GM23338 (cell line): Measurements from ENCODE around the gene LIX1L. TPM values are rescaled to one million over a fixed set of nuclear protein-coding genes. Genes with fewer than 3 reads are reported as not detected.

Experiments
- ATAC-seq: fragments of 200-7000 bp; cut with Tn5 transposase; 3 replicates; pipeline ENCODE4 v1.9.1; 2020
- DNase-seq: peaks from one replicate; pipeline ENCODE4 v3.0.0-alpha.2; 2015; ENCODE audit warnings: low spot score
- H2AFZ ChIP-seq: fragments of 200-600 bp; sonication (generic); 2 replicates; pipeline ENCODE4 v1.8.0; 2016; ENCODE audit warnings: antibody characterized with exemption, mild to moderate bottlenecking, moderate library complexity
- H3F3A ChIP-seq: fragments of 200-600 bp; sonication (generic); replicated peaks from 2 replicates; pipeline ENCODE4 v1.8.0; 2017; ENCODE audit warnings: antibody characterized with exemption, mixed run types, low read depth
- H3K27ac ChIP-seq: fragments of 200-600 bp; sonication (generic); 2 replicates; pipeline ENCODE4 v1.6.1; 2016; ENCODE audit warnings: low read depth
- H3K27me3 ChIP-seq: fragments of 200-600 bp; sonication (generic); 2 replicates; pipeline ENCODE4 v1.8.0; 2016; ENCODE audit warnings: mild to moderate bottlenecking, mixed run types, moderate library complexity; ENCODE audit not compliant: insufficient read depth
- H3K36me3 ChIP-seq: fragments of 200-600 bp; sonication (generic); 2 replicates; pipeline ENCODE4 v1.8.0; 2016; ENCODE audit warnings: mild to moderate bottlenecking; ENCODE audit not compliant: insufficient read depth
- H3K4me1 ChIP-seq: fragments of 200-600 bp; sonication (generic); 2 replicates; pipeline ENCODE4 v1.8.0; 2016; ENCODE audit warnings: mild to moderate bottlenecking, moderate library complexity; ENCODE audit not compliant: insufficient read depth
- H3K4me2 ChIP-seq: fragments of 200-600 bp; sonication (generic); 2 replicates; pipeline ENCODE4 v1.7.1; 2017; ENCODE audit warnings: mixed run types
- H3K4me3 ChIP-seq: fragments of 200-600 bp; sonication (generic); 2 replicates; pipeline ENCODE4 v1.6.1; 2016; ENCODE audit warnings: mixed run types
- H3K79me2 ChIP-seq: fragments of 200-600 bp; sonication (generic); replicated peaks from 2 replicates; pipeline ENCODE4 v1.8.0; 2017; ENCODE audit warnings: mild to moderate bottlenecking; ENCODE audit not compliant: insufficient read depth
- H3K9me2 ChIP-seq: fragments of 200-600 bp; sonication (generic); 2 replicates; pipeline ENCODE4 v1.8.0; 2017; ENCODE audit not compliant: insufficient read depth
- H4K20me1 ChIP-seq: fragments of 200-600 bp; sonication (generic); replicated peaks from 2 replicates; pipeline ENCODE4 v1.8.0; 2017; ENCODE audit warnings: mild to moderate bottlenecking; ENCODE audit not compliant: insufficient read depth
- H3K27ac Mint-ChIP-seq: 2 replicates; pipeline ENCODE4 v1.8.0; 2020; ENCODE audit warnings: inconsistent platforms, mild to moderate bottlenecking, moderate library complexity, mixed read lengths
- H3K27me3 Mint-ChIP-seq: 3 replicates; pipeline ENCODE4 v1.8.0; 2022; ENCODE audit warnings: low read depth, mild to moderate bottlenecking, moderate library complexity, mixed read lengths, inconsistent platforms; ENCODE audit not compliant: insufficient read depth, poor library complexity
- H3K36me3 Mint-ChIP-seq: 3 replicates; pipeline ENCODE4 v1.8.0; 2021; ENCODE audit warnings: low read depth, mild to moderate bottlenecking, inconsistent platforms, moderate library complexity, mixed read lengths
- H3K4me1 Mint-ChIP-seq: 3 replicates; pipeline ENCODE4 v1.8.0; 2020; ENCODE audit warnings: mild to moderate bottlenecking, inconsistent platforms, mixed read lengths
- H3K4me3 Mint-ChIP-seq: 3 replicates; pipeline ENCODE4 v1.8.0; 2021; ENCODE audit warnings: moderate library complexity, mild to moderate bottlenecking, inconsistent platforms, mixed read lengths
- H3K9me3 Mint-ChIP-seq: 3 replicates; pipeline ENCODE4 v1.8.0; 2020; ENCODE audit warnings: moderate library complexity, mild to moderate bottlenecking, inconsistent platforms, mixed read lengths
- CREB1 ChIP-seq: fragments of 250-450 bp; sonication (Bioruptor Pico); IDR thresholded peaks from 2 replicates; pipeline ENCODE4 v1.5.0; 2020; ENCODE audit warnings: low read depth, mild to moderate bottlenecking, moderate library complexity
- EZH2 ChIP-seq: fragments of 200-600 bp; sonication (generic); IDR thresholded peaks from one replicate; pipeline ENCODE4 v1.8.0; 2017; ENCODE audit warnings: antibody characterized with exemption, mild to moderate bottlenecking, low read depth; ENCODE audit not compliant: unreplicated experiment
- EZH2phosphoT487 ChIP-seq: fragments of 200-600 bp; sonication (generic); IDR thresholded peaks from one replicate; pipeline ENCODE4 v1.8.1; 2018; ENCODE audit warnings: antibody characterized with exemption; ENCODE audit not compliant: unreplicated experiment
- JUNB ChIP-seq: IDR thresholded peaks from one replicate; pipeline ENCODE4 v1.6.1; 2016; ENCODE audit warnings: antibody characterized with exemption; ENCODE audit not compliant: unreplicated experiment
- NANOG ChIP-seq: IDR thresholded peaks from 2 replicates; pipeline ENCODE4 v1.6.1; 2016; ENCODE audit warnings: antibody characterized with exemption, borderline replicate concordance
- POLR2AphosphoS5 ChIP-seq: IDR thresholded peaks from 2 replicates; pipeline ENCODE4 v1.6.1; 2016; ENCODE audit warnings: antibody characterized with exemption, low read depth
- STAT1 ChIP-seq: IDR thresholded peaks from one replicate; pipeline ENCODE4 v1.6.1; 2016; ENCODE audit warnings: antibody characterized with exemption; ENCODE audit not compliant: unreplicated experiment
- ZNF114 ChIP-seq: fragments of 250-450 bp; sonication (Bioruptor Pico); IDR thresholded peaks from 2 replicates; pipeline ENCODE4 v1.5.0; 2020; ENCODE audit warnings: mild to moderate bottlenecking, moderate library complexity
- ZNF331 ChIP-seq: fragments of 250-450 bp; sonication (Bioruptor Pico); IDR thresholded peaks from 2 replicates; pipeline ENCODE4 v1.5.0; 2020; ENCODE audit warnings: low read depth, mild to moderate bottlenecking, moderate library complexity
- polyA plus RNA-seq: library from polyadenylated mRNA; unstranded; fragments of >200 nt; fragmentation: Nextera tagmentation; extraction: Ambion mirVana; gene quantifications from 2 replicates; pipeline ENCODE4 v1.2.1, GENCODE V29; 2016
- total RNA-seq: library from RNA; depleted of rRNA; stranded (reverse); fragments of >200 nt; shearing (Covaris generic); gene quantifications from 2 replicates; pipeline ENCODE4 v1.2.3, GENCODE V29; 2014
- TF ChIP-seq, protein P1 (sequence below): fragments of 250-450 bp; sonication (Bioruptor Pico); IDR thresholded peaks from 2 replicates; pipeline ENCODE4 v1.5.0; 2020; ENCODE audit warnings: mild to moderate bottlenecking, moderate library complexity
- TF ChIP-seq, protein P2 (sequence below): IDR thresholded peaks from one replicate; pipeline ENCODE4 v1.6.1; 2018; ENCODE audit warnings: antibody characterized with exemption; ENCODE audit not compliant: unreplicated experiment
- TF ChIP-seq, protein P3 (sequence below), 2 experiments: fragments of 200-600 bp in 1 of 2; sonication (generic) in 1 of 2; conservative IDR thresholded peaks; 2 replicates each; pipeline versions ENCODE4 v1.5.1 to v1.6.1; 2016 to 2017; ENCODE audit warnings: antibody characterized with exemption in 2 of 2, low read depth in 2 of 2, mild to moderate bottlenecking in 2 of 2, moderate library complexity in 1 of 2
- TF ChIP-seq, protein P4 (sequence below): IDR thresholded peaks from 2 replicates; pipeline ENCODE4 v1.6.1; 2016; ENCODE audit warnings: antibody characterized with exemption

LIX1L gene
- total and polyA plus RNA-seq, 2 experiments from 2014 or later = 0.76 to 2.6 TPM

DNA sequence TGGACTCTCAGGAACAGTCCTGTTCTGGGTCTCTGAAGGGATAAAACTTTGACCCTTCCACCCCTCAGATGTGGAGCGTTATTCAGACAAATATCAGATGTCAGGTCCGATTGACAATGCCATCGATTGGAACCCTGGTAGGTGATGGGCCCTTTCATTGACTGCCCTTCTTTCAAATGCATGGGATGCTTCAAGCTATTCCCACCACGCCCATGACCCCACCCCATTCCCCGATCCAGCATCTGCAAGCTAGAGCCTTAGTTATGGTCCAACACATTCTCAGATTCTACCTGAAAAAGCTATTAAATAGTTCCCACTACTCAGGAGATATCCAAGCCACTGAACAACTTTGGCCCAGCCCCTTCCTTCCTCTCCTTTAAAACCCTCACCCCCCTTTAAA, 19.2 kb upstream of the LIX1L start:
- no peaks in the 10 kb centered on the region for H3K9me3 Mint-ChIP-seq
- Histone ChIP-seq H4K20me1 (no peaks in the 10 kb centered on the region), H2AFZ (peak overlapping the region; percentile 69; the same call in 1 of the 2 replicates), H3F3A (no peaks in the 10 kb centered on the region), H3K9me2 (no peaks in the 10 kb centered on the region), H3K27ac (no peak overlapping the region), H3K4me2 (peak overlapping the region; percentile 64), H3K79me2 (no peaks in the 10 kb centered on the region), H3K27me3 (no peaks in the 10 kb centered on the region), H3K4me1 (peaks cover 17% of the 10 kb centered on the region), H3K36me3 (no peaks in the 10 kb centered on the region), H3K4me3 (peak overlapping the region; percentile 27)
- H3K27me3 Mint-ChIP-seq = peaks cover 2% of the 10 kb centered on the region
- ATAC-seq (no peak), DNase-seq (no peak)
- H3K4me3 Mint-ChIP-seq = peak overlapping the region; percentile 6; the same call in 1 of the 3 replicates
- no peaks in the 10 kb centered on the region for H3K36me3 Mint-ChIP-seq
- H3K27ac Mint-ChIP-seq = no peak overlapping the region
- TF ChIP-seq ZNF331 (CRISPR knock-in tag) (no peak), EZH2 (no peak), NANOG (no peak), STAT1 (no peak), POLR2AphosphoS5 (no peak), JUNB (no peak), EZH2phosphoT487 (no peak), ZNF114 (CRISPR knock-in tag) (no peak), CREB1 (CRISPR knock-in tag) (no peak)
- TF ChIP-seq, protein P1, sequence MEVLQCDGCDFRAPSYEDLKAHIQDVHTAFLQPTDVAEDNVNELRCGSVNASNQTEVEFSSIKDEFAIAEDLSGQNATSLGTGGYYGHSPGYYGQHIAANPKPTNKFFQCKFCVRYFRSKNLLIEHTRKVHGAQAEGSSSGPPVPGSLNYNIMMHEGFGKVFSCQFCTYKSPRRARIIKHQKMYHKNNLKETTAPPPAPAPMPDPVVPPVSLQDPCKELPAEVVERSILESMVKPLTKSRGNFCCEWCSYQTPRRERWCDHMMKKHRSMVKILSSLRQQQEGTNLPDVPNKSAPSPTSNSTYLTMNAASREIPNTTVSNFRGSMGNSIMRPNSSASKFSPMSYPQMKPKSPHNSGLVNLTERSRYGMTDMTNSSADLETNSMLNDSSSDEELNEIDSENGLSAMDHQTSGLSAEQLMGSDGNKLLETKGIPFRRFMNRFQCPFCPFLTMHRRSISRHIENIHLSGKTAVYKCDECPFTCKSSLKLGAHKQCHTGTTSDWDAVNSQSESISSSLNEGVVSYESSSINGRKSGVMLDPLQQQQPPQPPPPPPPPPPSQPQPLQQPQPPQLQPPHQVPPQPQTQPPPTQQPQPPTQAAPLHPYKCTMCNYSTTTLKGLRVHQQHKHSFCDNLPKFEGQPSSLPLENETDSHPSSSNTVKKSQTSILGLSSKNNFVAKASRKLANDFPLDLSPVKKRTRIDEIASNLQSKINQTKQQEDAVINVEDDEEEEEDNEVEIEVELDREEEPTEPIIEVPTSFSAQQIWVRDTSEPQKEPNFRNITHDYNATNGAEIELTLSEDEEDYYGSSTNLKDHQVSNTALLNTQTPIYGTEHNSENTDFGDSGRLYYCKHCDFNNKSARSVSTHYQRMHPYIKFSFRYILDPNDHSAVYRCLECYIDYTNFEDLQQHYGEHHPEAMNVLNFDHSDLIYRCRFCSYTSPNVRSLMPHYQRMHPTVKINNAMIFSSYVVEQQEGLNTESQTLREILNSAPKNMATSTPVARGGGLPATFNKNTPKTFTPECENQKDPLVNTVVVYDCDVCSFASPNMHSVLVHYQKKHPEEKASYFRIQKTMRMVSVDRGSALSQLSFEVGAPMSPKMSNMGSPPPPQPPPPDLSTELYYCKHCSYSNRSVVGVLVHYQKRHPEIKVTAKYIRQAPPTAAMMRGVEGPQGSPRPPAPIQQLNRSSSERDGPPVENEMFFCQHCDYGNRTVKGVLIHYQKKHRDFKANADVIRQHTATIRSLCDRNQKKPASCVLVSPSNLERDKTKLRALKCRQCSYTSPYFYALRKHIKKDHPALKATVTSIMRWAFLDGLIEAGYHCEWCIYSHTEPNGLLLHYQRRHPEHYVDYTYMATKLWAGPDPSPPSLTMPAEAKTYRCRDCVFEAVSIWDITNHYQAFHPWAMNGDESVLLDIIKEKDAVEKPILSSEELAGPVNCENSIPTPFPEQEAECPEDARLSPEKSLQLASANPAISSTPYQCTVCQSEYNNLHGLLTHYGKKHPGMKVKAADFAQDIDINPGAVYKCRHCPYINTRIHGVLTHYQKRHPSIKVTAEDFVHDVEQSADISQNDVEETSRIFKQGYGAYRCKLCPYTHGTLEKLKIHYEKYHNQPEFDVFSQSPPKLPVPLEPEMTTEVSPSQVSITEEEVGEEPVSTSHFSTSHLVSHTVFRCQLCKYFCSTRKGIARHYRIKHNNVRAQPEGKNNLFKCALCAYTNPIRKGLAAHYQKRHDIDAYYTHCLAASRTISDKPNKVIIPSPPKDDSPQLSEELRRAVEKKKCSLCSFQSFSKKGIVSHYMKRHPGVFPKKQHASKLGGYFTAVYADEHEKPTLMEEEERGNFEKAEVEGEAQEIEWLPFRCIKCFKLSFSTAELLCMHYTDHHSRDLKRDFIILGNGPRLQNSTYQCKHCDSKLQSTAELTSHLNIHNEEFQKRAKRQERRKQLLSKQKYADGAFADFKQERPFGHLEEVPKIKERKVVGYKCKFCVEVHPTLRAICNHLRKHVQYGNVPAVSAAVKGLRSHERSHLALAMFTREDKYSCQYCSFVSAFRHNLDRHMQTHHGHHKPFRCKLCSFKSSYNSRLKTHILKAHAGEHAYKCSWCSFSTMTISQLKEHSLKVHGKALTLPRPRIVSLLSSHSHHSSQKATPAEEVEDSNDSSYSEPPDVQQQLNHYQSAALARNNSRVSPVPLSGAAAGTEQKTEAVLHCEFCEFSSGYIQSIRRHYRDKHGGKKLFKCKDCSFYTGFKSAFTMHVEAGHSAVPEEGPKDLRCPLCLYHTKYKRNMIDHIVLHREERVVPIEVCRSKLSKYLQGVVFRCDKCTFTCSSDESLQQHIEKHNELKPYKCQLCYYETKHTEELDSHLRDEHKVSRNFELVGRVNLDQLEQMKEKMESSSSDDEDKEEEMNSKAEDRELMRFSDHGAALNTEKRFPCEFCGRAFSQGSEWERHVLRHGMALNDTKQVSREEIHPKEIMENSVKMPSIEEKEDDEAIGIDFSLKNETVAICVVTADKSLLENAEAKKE (CRISPR knock-in tag) = no peak
- TF ChIP-seq, protein P2, sequence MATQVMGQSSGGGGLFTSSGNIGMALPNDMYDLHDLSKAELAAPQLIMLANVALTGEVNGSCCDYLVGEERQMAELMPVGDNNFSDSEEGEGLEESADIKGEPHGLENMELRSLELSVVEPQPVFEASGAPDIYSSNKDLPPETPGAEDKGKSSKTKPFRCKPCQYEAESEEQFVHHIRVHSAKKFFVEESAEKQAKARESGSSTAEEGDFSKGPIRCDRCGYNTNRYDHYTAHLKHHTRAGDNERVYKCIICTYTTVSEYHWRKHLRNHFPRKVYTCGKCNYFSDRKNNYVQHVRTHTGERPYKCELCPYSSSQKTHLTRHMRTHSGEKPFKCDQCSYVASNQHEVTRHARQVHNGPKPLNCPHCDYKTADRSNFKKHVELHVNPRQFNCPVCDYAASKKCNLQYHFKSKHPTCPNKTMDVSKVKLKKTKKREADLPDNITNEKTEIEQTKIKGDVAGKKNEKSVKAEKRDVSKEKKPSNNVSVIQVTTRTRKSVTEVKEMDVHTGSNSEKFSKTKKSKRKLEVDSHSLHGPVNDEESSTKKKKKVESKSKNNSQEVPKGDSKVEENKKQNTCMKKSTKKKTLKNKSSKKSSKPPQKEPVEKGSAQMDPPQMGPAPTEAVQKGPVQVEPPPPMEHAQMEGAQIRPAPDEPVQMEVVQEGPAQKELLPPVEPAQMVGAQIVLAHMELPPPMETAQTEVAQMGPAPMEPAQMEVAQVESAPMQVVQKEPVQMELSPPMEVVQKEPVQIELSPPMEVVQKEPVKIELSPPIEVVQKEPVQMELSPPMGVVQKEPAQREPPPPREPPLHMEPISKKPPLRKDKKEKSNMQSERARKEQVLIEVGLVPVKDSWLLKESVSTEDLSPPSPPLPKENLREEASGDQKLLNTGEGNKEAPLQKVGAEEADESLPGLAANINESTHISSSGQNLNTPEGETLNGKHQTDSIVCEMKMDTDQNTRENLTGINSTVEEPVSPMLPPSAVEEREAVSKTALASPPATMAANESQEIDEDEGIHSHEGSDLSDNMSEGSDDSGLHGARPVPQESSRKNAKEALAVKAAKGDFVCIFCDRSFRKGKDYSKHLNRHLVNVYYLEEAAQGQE = no peak
- TF ChIP-seq, protein P3, sequence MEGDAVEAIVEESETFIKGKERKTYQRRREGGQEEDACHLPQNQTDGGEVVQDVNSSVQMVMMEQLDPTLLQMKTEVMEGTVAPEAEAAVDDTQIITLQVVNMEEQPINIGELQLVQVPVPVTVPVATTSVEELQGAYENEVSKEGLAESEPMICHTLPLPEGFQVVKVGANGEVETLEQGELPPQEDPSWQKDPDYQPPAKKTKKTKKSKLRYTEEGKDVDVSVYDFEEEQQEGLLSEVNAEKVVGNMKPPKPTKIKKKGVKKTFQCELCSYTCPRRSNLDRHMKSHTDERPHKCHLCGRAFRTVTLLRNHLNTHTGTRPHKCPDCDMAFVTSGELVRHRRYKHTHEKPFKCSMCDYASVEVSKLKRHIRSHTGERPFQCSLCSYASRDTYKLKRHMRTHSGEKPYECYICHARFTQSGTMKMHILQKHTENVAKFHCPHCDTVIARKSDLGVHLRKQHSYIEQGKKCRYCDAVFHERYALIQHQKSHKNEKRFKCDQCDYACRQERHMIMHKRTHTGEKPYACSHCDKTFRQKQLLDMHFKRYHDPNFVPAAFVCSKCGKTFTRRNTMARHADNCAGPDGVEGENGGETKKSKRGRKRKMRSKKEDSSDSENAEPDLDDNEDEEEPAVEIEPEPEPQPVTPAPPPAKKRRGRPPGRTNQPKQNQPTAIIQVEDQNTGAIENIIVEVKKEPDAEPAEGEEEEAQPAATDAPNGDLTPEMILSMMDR (conservative IDR thresholded peaks at IDR 0.05; ENCODE audit: low read depth in 2 of 2) = no peak
- TF ChIP-seq, protein P4, sequence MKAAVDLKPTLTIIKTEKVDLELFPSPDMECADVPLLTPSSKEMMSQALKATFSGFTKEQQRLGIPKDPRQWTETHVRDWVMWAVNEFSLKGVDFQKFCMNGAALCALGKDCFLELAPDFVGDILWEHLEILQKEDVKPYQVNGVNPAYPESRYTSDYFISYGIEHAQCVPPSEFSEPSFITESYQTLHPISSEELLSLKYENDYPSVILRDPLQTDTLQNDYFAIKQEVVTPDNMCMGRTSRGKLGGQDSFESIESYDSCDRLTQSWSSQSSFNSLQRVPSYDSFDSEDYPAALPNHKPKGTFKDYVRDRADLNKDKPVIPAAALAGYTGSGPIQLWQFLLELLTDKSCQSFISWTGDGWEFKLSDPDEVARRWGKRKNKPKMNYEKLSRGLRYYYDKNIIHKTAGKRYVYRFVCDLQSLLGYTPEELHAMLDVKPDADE = no peak
- peaks cover 3% of the 10 kb centered on the region for H3K4me1 Mint-ChIP-seq
